DMS 273 treated with DMSO at 0.1 percent for 48 hours (cell line): ENCODE measurements around the gene PDK1.

Source experiments
- DNase-seq: peaks from one replicate; lab custom pipeline; 2025; lab: John Stamatoyannopoulos, UW

PDK1 gene

DNA sequence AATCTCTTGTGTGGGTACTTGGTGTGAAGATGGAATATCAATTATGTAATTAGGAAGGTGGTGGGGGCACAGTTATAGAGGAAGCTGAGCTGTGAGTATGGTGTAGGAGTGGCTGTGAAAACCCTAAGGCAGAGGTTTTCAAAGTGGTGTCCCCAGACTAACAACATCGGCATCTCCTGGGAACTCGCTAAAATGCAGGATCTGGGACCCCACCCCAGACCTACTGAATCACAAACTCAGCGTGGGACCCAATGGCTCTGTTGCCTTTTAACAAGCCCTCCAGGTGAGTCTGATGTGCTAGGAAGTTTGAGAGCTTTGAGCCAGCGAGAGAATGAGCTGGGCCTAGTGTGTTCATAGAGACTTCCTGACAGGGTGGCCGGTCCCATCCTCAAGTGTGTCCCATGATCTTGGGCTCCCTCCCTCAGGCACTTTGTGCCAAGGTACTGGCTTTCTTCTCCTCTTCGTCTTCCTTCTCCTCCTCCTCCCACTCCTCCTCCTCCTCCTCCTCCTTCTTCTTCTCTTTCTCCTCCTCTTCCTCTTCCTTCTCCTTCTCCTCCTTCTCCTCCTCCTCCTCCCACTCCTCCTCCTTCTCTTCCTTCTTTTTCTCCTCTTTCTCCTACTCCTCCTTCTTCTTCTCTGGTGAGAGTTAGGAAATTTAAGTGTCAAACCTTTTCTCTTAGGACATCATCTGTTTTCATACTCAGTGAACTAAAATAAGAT, 86.6 kb downstream of the PDK1 start:
- no peak for DNase-seq

DNA sequence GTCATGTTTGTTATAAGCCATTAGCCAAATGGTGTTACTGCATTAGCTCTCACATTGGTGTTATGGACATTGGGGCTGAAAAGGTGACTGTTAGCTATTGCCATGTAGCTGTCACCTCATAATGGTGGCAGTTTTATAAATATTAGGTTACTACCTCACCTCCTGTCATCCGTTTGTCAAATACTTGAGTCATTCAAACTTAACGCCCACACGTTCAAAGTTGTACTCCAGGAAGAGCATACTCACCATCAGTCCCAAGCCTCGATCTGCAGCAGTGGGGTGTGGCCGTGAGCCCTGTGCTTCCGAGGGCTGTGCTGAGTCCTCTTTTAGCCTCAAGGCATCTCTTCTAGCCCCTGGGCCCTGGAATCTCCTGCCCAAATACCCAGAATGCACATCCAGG, 87.3 kb downstream of the PDK1 start:
- DNase-seq: no peak

DNA sequence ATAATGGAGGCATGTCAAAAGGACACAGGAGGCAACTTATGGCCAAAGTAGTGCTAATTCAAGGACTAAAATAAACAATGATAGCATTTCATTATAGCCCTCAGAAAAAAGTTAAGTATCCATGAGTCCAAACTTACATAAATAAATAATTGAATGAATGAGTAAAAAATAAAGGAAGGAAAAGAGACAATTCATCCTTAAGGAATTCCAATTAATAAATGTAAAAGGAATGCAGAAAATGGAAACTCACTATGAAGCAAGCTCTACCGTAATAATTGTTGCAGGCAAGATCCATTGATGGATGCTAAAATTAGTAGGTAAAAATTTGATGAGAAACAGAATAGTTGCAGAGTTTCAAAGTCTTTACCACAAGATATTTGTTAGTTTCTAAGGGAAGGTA, 91.5 kb downstream of the PDK1 start:
- no peak for DNase-seq

DNA sequence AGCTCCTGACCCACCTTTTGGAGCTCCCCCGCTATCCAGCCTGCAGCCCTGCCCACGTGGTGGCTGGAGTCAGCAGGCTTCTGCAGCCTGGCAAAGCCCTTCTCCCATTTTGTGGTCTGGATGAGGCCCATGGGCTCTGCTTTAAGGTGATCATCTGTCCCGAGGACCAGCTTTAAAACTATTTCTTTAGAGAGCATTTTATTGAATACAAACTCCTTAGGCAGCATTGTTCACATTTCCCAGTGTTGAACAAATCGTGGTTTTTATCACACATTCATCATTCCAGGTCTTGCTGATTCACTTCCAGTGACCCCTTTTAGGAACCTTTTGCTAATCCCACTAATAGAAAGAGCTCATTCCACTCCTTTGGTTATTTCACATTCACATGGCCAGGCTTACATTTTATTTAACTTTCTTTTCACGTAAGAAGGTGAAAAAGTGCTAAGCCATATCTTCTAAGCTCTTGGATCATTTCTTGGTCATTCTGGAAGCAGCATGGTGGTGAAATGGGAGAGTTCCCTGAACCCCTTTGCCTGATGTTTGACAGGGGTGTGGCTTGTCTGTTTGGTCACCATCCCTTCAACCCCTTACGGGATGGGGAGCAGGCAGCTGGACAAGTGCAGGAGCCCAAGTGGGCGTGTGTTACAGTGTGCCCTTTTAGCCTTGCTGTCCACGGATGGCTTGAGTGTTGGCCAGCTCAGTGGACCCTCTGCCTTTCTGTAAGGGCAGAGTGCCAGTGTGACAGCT, 99.4 kb downstream of the PDK1 start:
- no peak for DNase-seq

DNA sequence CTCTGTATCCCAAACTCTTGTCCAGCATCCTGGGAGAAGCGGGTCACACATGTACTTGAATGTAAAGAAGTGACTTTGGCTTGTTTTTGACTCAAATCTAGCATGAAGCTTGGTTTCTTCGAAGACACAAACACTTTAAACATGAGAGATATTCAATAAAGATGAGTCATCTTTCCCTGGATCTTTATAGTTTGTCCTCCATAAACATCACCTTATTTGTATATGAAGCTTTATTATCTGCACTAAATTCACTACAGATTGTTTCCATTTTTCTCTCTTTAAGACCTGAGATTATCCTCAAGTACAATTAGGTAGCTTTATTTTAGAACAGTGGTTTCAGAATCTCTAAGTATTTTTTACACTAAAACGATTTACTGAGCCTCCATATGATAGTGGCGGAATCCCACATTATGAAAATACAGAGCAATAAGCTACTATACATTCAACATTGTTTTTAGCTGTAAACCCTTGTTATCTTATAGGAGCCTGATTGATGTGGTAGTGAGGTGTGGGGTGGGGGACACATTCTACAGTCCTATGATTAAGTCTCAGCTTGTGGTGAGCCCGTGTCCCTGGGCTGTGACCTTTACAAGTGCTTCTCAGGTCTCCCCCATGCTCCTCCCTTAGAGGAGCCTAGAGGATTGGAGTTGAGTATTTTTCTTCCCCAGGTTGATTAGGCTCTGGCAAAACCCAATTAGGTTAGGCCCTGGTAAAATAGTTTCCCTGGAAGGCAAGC, 100.1 kb downstream of the PDK1 start:
- no peak for DNase-seq
